Glutamatergic neuron (in vitro differentiated cells): ENCODE data around the gene TUBA1A. TPM values are rescaled to one million over a fixed set of nuclear protein-coding genes. Genes with fewer than 3 reads are reported as not detected.

Source experiments
- DNase-seq: peaks from one replicate; pipeline ENCODE4 v3.0.0; 2022
- H3K27ac Mint-ChIP-seq: one replicate; pipeline ENCODE4 v1.8.0; 2020; ENCODE audit warnings: mild to moderate bottlenecking, mixed read lengths, inconsistent platforms; ENCODE audit not compliant: unreplicated experiment
- H3K27me3 Mint-ChIP-seq: one replicate; pipeline ENCODE4 v1.8.0; 2020; ENCODE audit warnings: mild to moderate bottlenecking, moderate library complexity, mixed read lengths, inconsistent platforms; ENCODE audit not compliant: unreplicated experiment
- H3K36me3 Mint-ChIP-seq: one replicate; pipeline ENCODE4 v1.8.0; 2020; ENCODE audit warnings: mild to moderate bottlenecking, mixed read lengths, inconsistent platforms; ENCODE audit not compliant: unreplicated experiment
- H3K4me1 Mint-ChIP-seq: one replicate; pipeline ENCODE4 v1.8.0; 2020; ENCODE audit warnings: mild to moderate bottlenecking, low read depth, mixed read lengths, inconsistent platforms; ENCODE audit not compliant: unreplicated experiment
- H3K4me3 Mint-ChIP-seq: one replicate; pipeline ENCODE4 v1.8.0; 2020; ENCODE audit warnings: mild to moderate bottlenecking, mixed read lengths, inconsistent platforms; ENCODE audit not compliant: unreplicated experiment
- H3K9me3 Mint-ChIP-seq: one replicate; pipeline ENCODE4 v1.8.0; 2020; ENCODE audit warnings: mild to moderate bottlenecking, moderate library complexity, mixed read lengths, inconsistent platforms; ENCODE audit not compliant: unreplicated experiment
- CTCF ChIP-seq: fragments of 200-600 bp; sonication (generic); IDR thresholded peaks from one replicate; pipeline ENCODE4 v1.5.0; 2021; ENCODE audit not compliant: partially characterized antibody, unreplicated experiment
- total RNA-seq: library from RNA; stranded (reverse); fragmentation: NEBNext Ultra II Directional; extraction: Animal tissue kit (Norgen Biotek cat#: 25700); gene quantifications from one replicate; pipeline ENCODE4 v1.2.1, GENCODE V29; 2021; ENCODE audit not compliant: unreplicated experiment

The TUBA1A gene
- total RNA-seq, 1 donor from 2014 or later: 7,184 TPM

- Mint-ChIP-seq H3K4me1 (no peaks in the 10 kb centered on the region), H3K4me3 (no peak overlapping the region), H3K27me3 (peaks cover 4% of the 10 kb centered on the region), H3K9me3 (no peaks in the 10 kb centered on the region), H3K27ac (no peak overlapping the region), H3K36me3 (no peaks in the 10 kb centered on the region)
- DNase-seq: no peak
- no peak for TF ChIP-seq CTCF
Observed at GRCh38 chr12:49147384-49147783, 41.5 kb downstream of the TUBA1A start.

DNA sequence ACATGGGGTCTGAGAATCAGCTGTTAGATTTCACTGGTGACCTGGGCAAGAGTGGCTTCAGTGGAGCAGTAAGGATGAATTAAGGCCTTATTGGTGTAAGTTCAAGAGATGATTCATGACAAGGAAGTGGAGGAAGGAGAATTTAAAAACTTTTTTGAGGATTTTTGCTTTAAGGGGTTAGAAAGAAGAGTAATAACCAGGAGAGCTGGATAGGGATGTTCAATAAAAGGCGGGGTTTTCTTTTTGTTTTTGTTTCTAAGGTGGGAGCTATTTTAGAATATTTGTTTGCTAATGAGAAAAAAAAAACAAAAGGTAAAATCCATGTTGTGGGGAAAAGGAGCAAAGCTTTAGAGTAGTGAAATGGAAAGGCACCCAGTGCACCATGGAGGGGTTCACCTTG lies 42.5 kb downstream of the TUBA1A start:
- Mint-ChIP-seq H3K9me3 (no peaks in the 10 kb centered on the region), H3K4me3 (no peak overlapping the region), H3K4me1 (no peaks in the 10 kb centered on the region), H3K27me3 (peaks cover 3% of the 10 kb centered on the region), H3K27ac (no peak overlapping the region), H3K36me3 (no peaks in the 10 kb centered on the region)
- TF ChIP-seq CTCF: no peak
- no peak for DNase-seq

DNA sequence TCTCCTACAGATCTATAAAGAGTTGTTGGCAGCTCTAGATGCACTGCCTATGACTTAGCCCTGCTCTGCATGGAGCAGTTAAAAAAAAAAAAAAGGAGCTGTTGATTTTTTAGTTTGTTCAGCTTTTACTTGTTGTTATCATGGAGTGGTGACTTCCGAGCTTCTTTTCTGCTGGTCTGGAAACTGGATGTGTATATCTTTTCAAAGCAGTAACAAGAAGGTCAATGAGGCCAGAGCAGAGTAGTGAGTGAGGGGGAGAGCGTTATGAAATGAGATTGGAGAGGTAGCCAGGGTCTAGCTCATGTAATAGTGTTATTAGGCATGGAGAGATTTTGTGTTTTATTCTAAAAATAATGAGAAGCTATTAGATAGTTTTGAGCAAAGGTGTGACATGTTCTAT lies 44.5 kb downstream of the TUBA1A start:
- Mint-ChIP-seq H3K4me3 (no peak overlapping the region), H3K36me3 (peaks cover 4% of the 10 kb centered on the region)
- no peak for TF ChIP-seq CTCF

GRCh38 chr12:49138999-49139398 lies 49.9 kb downstream of the TUBA1A start:
- no peak for TF ChIP-seq CTCF
- peaks cover 4% of the 10 kb centered on the region for H3K36me3 Mint-ChIP-seq
- peaks cover 6% of the 10 kb centered on the region for H3K4me1 Mint-ChIP-seq
- H3K27me3 Mint-ChIP-seq: no peaks in the 10 kb centered on the region
- H3K27ac Mint-ChIP-seq: no peak overlapping the region
- DNase-seq: no peak
- no peaks in the 10 kb centered on the region for H3K9me3 Mint-ChIP-seq
- no peak overlapping the region for H3K4me3 Mint-ChIP-seq

More for the DNA sequence above, 44.5 kb downstream of the TUBA1A start:
- H3K27ac Mint-ChIP-seq: no peak overlapping the region
- H3K9me3 Mint-ChIP-seq: no peaks in the 10 kb centered on the region
- H3K27me3 Mint-ChIP-seq: peaks cover 3% of the 10 kb centered on the region
- DNase-seq: no peak
- no peaks in the 10 kb centered on the region for H3K4me1 Mint-ChIP-seq

GRCh38 chr12:49138587-49138986 lies 50.3 kb downstream of the TUBA1A start:
- no peak for DNase-seq
- TF ChIP-seq CTCF: no peak
- H3K4me3 Mint-ChIP-seq: no peak overlapping the region
- peaks cover 4% of the 10 kb centered on the region for H3K36me3 Mint-ChIP-seq
- H3K27ac Mint-ChIP-seq: no peak overlapping the region
- no peaks in the 10 kb centered on the region for H3K9me3 Mint-ChIP-seq
- H3K4me1 Mint-ChIP-seq: peaks cover 6% of the 10 kb centered on the region
- no peaks in the 10 kb centered on the region for H3K27me3 Mint-ChIP-seq
